Mesothelial cell of epicardium (in vitro differentiated cells): ENCODE measurements around the gene CYP21A2. TPM values are rescaled to one million over a fixed set of nuclear protein-coding genes. Genes with fewer than 3 reads are reported as not detected.

ENCODE experiments used
- DNase-seq, 2 experiments: peaks; one replicate each; pipeline ENCODE4 v3.0.0; 2021; ENCODE audit warnings: low spot score in 2 of 2; ENCODE audit not compliant: unreplicated experiment in 2 of 2
- H3K27ac Mint-ChIP-seq: 2 replicates; pipeline ENCODE4 v1.8.0; 2021; ENCODE audit warnings: mixed read lengths
- H3K27me3 Mint-ChIP-seq: 2 replicates; pipeline ENCODE4 v1.8.0; 2021; ENCODE audit warnings: low read depth, mixed read lengths
- H3K36me3 Mint-ChIP-seq: 2 replicates; pipeline ENCODE4 v1.8.0; 2021; ENCODE audit warnings: mixed read lengths
- H3K4me1 Mint-ChIP-seq: 2 replicates; pipeline ENCODE4 v1.8.0; 2021; ENCODE audit warnings: mixed read lengths
- H3K4me3 Mint-ChIP-seq: 2 replicates; pipeline ENCODE4 v1.8.0; 2021; ENCODE audit warnings: mild to moderate bottlenecking, moderate library complexity, mixed read lengths
- H3K9me3 Mint-ChIP-seq: 2 replicates; pipeline ENCODE4 v1.8.0; 2021; ENCODE audit warnings: mixed read lengths
- CTCF ChIP-seq: fragments of 200-600 bp; sonication (generic); IDR thresholded peaks from one replicate; pipeline ENCODE4 v1.5.0; 2021; ENCODE audit warnings: antibody characterized with exemption; ENCODE audit not compliant: unreplicated experiment
- total RNA-seq: library from RNA; stranded (reverse); gene quantifications from 3 replicates; pipeline ENCODE4 v1.2.1, GENCODE V29; 2021

Gene CYP21A2
- total RNA-seq, 1 donor from 2014 or later = 0.58 TPM

GRCh38 chr6:32068867-32069266 is 30.7 kb downstream of the CYP21A2 start:
- Mint-ChIP-seq H3K4me3 (no peak overlapping the region), H3K4me1 (peaks cover 9% of the 10 kb centered on the region), H3K27ac (no peak overlapping the region), H3K9me3 (no peaks in the 10 kb centered on the region), H3K36me3 (no peaks in the 10 kb centered on the region), H3K27me3 (no peaks in the 10 kb centered on the region)
- no peak for DNase-seq
- TF ChIP-seq CTCF = no peak

GRCh38 chr6:32069460-32069859 is 31.2 kb downstream of the CYP21A2 start:
- Mint-ChIP-seq H3K27ac (no peak overlapping the region), H3K4me3 (no peak overlapping the region)

GRCh38 chr6:32069878-32070515 is 31.8 kb downstream of the CYP21A2 start:
- H3K9me3 Mint-ChIP-seq = no peaks in the 10 kb centered on the region
- DNase-seq = no peak
- H3K4me1 Mint-ChIP-seq = peaks cover 12% of the 10 kb centered on the region
- H3K36me3 Mint-ChIP-seq = no peaks in the 10 kb centered on the region
- TF ChIP-seq CTCF = no peak
- H3K27ac Mint-ChIP-seq = no peak overlapping the region
- no peak overlapping the region for H3K4me3 Mint-ChIP-seq
- H3K27me3 Mint-ChIP-seq = no peaks in the 10 kb centered on the region

More at GRCh38 chr6:32069460-32069859, 31.2 kb downstream of the CYP21A2 start:
- Mint-ChIP-seq H3K4me1 (peaks cover 9% of the 10 kb centered on the region), H3K27me3 (no peaks in the 10 kb centered on the region), H3K36me3 (no peaks in the 10 kb centered on the region), H3K9me3 (no peaks in the 10 kb centered on the region)
- no peak for DNase-seq
- no peak for TF ChIP-seq CTCF

- no peak overlapping the region for H3K4me3 Mint-ChIP-seq
- DNase-seq = no peak
- TF ChIP-seq CTCF = no peak
- H3K4me1 Mint-ChIP-seq = peaks cover 21% of the 10 kb centered on the region
- no peaks in the 10 kb centered on the region for H3K9me3 Mint-ChIP-seq
- H3K27ac Mint-ChIP-seq = no peak overlapping the region
- no peaks in the 10 kb centered on the region for H3K27me3 Mint-ChIP-seq
- no peaks in the 10 kb centered on the region for H3K36me3 Mint-ChIP-seq
Measured at GRCh38 chr6:32070814-32071543, 32.8 kb downstream of the CYP21A2 start.

GRCh38 chr6:32073101-32073500 is 34.9 kb downstream of the CYP21A2 start:
- no peak for DNase-seq
- Mint-ChIP-seq H3K4me1 (peaks cover 30% of the 10 kb centered on the region), H3K27me3 (no peaks in the 10 kb centered on the region), H3K36me3 (no peaks in the 10 kb centered on the region), H3K27ac (no peak overlapping the region), H3K9me3 (no peaks in the 10 kb centered on the region), H3K4me3 (no peak overlapping the region)
- TF ChIP-seq CTCF = no peak
